A673 (cell line): ENCODE data around the gene RNU6-9. TPM values are rescaled to one million over a fixed set of nuclear protein-coding genes. Genes with fewer than 3 reads are reported as not detected.
A peak's percentile ranks its signal among the peaks of the same experiment; 100 is the strongest.

Source experiments
- BruUV-seq: library from RNA; stranded (reverse); fragments of 400-500 nt; replicated peaks from 2 replicates; lab custom pipeline; 2021; lab: Mats Ljungman, UMichigan
- CTCF ChIA-PET: fragments of 300-600 bp; sonication (Branson Sonifier 250); formaldehyde crosslinking; loops from one replicate; lab custom pipeline; 2022; ENCODE audit warnings: antibody characterized with exemption; lab: Charles Lee
- POLR2A ChIA-PET: fragments of 300-600 bp; sonication (Branson Sonifier 250); formaldehyde crosslinking; loops from one replicate; lab custom pipeline; 2022; ENCODE audit warnings: antibody characterized with exemption; ENCODE audit not compliant: low non-redundant PET; lab: Charles Lee
- DNase-seq: peaks from one replicate; pipeline ENCODE4 v3.0.0-alpha.2; 2015; ENCODE audit warnings: low spot score
- H3K27ac ChIP-seq: fragments of 200-600 bp; sonication (generic); 2 replicates; pipeline ENCODE4 v1.5.1; 2016; ENCODE audit warnings: mixed run types, low read depth, mild to moderate bottlenecking, mixed read lengths, antibody characterized with exemption, low read length; ENCODE audit not compliant: poor library complexity, severe bottlenecking
- H3K27me3 ChIP-seq: fragments of 200-600 bp; sonication (generic); replicated peaks from 2 replicates; pipeline ENCODE4 v1.6.1; 2017; ENCODE audit warnings: mixed run types, low read depth, mild to moderate bottlenecking, mixed read lengths, antibody characterized with exemption, low read length; ENCODE audit not compliant: insufficient read depth, poor library complexity
- H3K36me3 ChIP-seq: fragments of 200-600 bp; sonication (generic); 2 replicates; pipeline ENCODE4 v1.6.1; 2016; ENCODE audit warnings: mixed run types, mild to moderate bottlenecking, mixed read lengths, antibody characterized with exemption, low read length; ENCODE audit not compliant: insufficient read depth, poor library complexity, severe bottlenecking
- H3K4me1 ChIP-seq: fragments of 200-600 bp; sonication (generic); 2 replicates; pipeline ENCODE4 v1.6.1; 2017; ENCODE audit warnings: mixed run types, mild to moderate bottlenecking, mixed read lengths, antibody characterized with exemption, low read length; ENCODE audit not compliant: insufficient read depth, poor library complexity, severe bottlenecking
- H3K4me3 ChIP-seq: fragments of 200-600 bp; sonication (generic); 2 replicates; pipeline ENCODE4 v1.5.1; 2016; ENCODE audit warnings: low read depth, mixed run types, mild to moderate bottlenecking, mixed read lengths, low read length; ENCODE audit not compliant: poor library complexity, severe bottlenecking
- H3K9me3 ChIP-seq: fragments of 200-600 bp; sonication (generic); 2 replicates; pipeline ENCODE4 v1.6.1; 2016; ENCODE audit warnings: mixed run types, low read depth, mild to moderate bottlenecking, mixed read lengths, antibody characterized with exemption, low read length; ENCODE audit not compliant: poor library complexity, severe bottlenecking
- EZH2 ChIP-seq: fragments of 200-600 bp; sonication (generic); IDR thresholded peaks from 2 replicates; pipeline ENCODE4 v1.6.1; 2017; ENCODE audit warnings: borderline replicate concordance, low read depth, mild to moderate bottlenecking, mixed read lengths, antibody characterized with exemption, low read length; ENCODE audit not compliant: poor library complexity, severe bottlenecking
- intact Hi-C: fragments of 100-400 bp; cut with micrococcal nuclease; formaldehyde crosslinking; loops from one replicate; pipeline ENCODE4 v1.10.0; 2022; ENCODE audit not compliant: unreplicated experiment
- total RNA-seq: library from RNA; stranded (reverse); gene quantifications from 2 replicates; pipeline ENCODE4 v1.2.3, GENCODE V29; 2021
- TF ChIP-seq, protein P1 (sequence below): fragments of 300-800, 200-600 bp; sonication (generic); conservative IDR thresholded peaks from 2 replicates; pipeline ENCODE4 v1.5.1; 2017; ENCODE audit warnings: low read depth, mild to moderate bottlenecking, antibody characterized with exemption, low read length, moderate library complexity, mixed read lengths

Gene RNU6-9
- total RNA-seq, 1 experiment from 2014 or later: not detected

DNA sequence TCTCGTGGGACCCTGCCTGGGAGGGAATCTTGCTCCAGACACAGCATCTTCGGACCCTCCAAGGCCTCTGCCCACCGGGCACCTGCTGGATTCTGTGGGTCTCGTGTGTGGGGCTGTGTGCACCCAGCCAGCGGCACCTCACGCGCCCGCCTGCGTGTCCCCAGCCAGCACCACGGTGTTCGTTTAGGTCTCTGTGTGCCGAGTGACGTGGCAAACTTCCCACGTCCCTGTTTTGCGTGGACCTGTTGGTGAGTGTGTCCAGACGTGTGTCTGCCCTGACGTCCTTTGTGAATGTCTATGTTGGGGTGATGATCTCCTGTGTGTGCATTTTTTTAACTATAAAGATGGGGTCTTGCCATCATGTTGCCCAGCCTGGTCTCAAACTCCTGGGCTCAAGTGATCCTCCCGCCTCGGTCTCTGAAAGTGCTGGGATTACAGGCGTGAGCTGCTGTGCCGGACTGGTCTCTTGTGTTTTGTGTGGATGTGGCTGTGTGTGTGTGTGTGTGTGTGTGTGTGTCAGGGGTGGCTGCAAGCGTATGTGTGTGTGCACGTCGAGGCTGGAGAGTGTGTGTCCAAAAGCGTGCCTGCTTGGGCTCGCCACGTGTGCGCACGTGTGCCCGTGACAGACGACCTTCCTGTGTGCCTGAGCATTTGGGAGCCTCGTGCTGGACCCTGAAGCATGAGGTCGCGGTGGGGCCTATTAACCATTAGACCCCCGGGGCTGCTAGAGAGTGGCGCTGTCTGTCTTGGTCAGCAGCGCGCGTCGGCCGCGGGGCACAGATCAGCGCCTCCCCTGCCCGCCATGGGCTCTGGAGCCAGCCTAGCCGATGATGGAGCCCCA is 48.2 kb downstream of the RNU6-9 start:
- Histone ChIP-seq H3K36me3 (no peaks in the 10 kb centered on the region), H3K4me3 (peak overlapping the region; percentile 35), H3K27me3 (no peaks in the 10 kb centered on the region), H3K4me1 (peaks cover 14% of the 10 kb centered on the region), H3K9me3 (no peaks in the 10 kb centered on the region), H3K27ac (peak overlapping the region; percentile 41)
- intact Hi-C loops: no loop called here
- ChIA-PET CTCF (no interaction called here), POLR2A (no interaction called here)
- BruUV-seq: no TSS peak
- TF ChIP-seq EZH2: no peak
- TF ChIP-seq, protein P1, sequence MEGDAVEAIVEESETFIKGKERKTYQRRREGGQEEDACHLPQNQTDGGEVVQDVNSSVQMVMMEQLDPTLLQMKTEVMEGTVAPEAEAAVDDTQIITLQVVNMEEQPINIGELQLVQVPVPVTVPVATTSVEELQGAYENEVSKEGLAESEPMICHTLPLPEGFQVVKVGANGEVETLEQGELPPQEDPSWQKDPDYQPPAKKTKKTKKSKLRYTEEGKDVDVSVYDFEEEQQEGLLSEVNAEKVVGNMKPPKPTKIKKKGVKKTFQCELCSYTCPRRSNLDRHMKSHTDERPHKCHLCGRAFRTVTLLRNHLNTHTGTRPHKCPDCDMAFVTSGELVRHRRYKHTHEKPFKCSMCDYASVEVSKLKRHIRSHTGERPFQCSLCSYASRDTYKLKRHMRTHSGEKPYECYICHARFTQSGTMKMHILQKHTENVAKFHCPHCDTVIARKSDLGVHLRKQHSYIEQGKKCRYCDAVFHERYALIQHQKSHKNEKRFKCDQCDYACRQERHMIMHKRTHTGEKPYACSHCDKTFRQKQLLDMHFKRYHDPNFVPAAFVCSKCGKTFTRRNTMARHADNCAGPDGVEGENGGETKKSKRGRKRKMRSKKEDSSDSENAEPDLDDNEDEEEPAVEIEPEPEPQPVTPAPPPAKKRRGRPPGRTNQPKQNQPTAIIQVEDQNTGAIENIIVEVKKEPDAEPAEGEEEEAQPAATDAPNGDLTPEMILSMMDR: no peak
- no peak for DNase-seq

GRCh38 chr19:942133-942645 is 48.9 kb downstream of the RNU6-9 start:
- Histone ChIP-seq H3K27me3 (no peaks in the 10 kb centered on the region), H3K4me1 (peaks cover 14% of the 10 kb centered on the region), H3K9me3 (no peaks in the 10 kb centered on the region), H3K27ac (no peak overlapping the region), H3K4me3 (no peak overlapping the region), H3K36me3 (no peaks in the 10 kb centered on the region)
- no peak for DNase-seq
- no peak for TF ChIP-seq EZH2
- TF ChIP-seq, protein P1: no peak
- BruUV-seq: no TSS peak
- ChIA-PET CTCF (no interaction called here), POLR2A (no interaction called here)
- intact Hi-C loops: no loop called here

Other genes with a start within 250 kb of the RNU6-9 start
- 90.2 and 93.3 TPM in 2 replicates for gene RNF126, start 230.3 kb upstream of the RNU6-9 start, total RNA-seq
- 5.9 and 6.0 TPM in 2 replicates for gene FSTL3, start 217.1 kb upstream of the RNU6-9 start, total RNA-seq
- not detected in 2 replicates for gene PRSS57, start 198.0 kb upstream of the RNU6-9 start, total RNA-seq
- 21.2 and 40.3 TPM in 2 replicates for gene PALM, start 184.5 kb upstream of the RNU6-9 start, total RNA-seq
- 0.11 TPM in 1 of 2 replicates, not detected in the other for gene MISP, start 142.4 kb upstream of the RNU6-9 start, total RNA-seq
- 713 and 800 TPM in 2 replicates for gene PTBP1, start 96.0 kb upstream of the RNU6-9 start, total RNA-seq
- 13.3 and 20.1 TPM in 2 replicates for gene PLPPR3, start 71.5 kb upstream of the RNU6-9 start, total RNA-seq
- gene AZU1, start 65.6 kb upstream of the RNU6-9 start, total RNA-seq: not detected in 2 replicates
- not detected in 2 replicates for gene PRTN3, start 52.5 kb upstream of the RNU6-9 start, total RNA-seq
- not detected in 2 replicates for gene ELANE, start 41.2 kb upstream of the RNU6-9 start, total RNA-seq
- gene CFD, start 33.8 kb upstream of the RNU6-9 start, total RNA-seq: 1.1 and 1.4 TPM in 2 replicates
- 83.0 and 86.3 TPM in 2 replicates for gene MED16, start 297 bp upstream of the RNU6-9 start, total RNA-seq
- 39.3 and 45.5 TPM in 2 replicates for gene R3HDM4, start 19.7 kb downstream of the RNU6-9 start, total RNA-seq
- gene KISS1R, start 23.8 kb downstream of the RNU6-9 start, total RNA-seq: 0.20 TPM in 1 of 2 replicates, not detected in the other
- gene ARID3A, start 32.6 kb downstream of the RNU6-9 start, total RNA-seq: 19.6 and 26.3 TPM in 2 replicates
- gene WDR18, start 90.9 kb downstream of the RNU6-9 start, total RNA-seq: 109 and 116 TPM in 2 replicates
- not detected in 2 replicates for gene GRIN3B, start 106.9 kb downstream of the RNU6-9 start, total RNA-seq
- 151 and 170 TPM in 2 replicates for gene TMEM259, start 127.6 kb downstream of the RNU6-9 start, total RNA-seq
- not detected in 2 replicates for gene RNU6-2, start 128.0 kb downstream of the RNU6-9 start, total RNA-seq
- 112 and 146 TPM in 2 replicates for gene CNN2, start 133.1 kb downstream of the RNU6-9 start, total RNA-seq
- gene ABCA7, start 146.6 kb downstream of the RNU6-9 start, total RNA-seq: 12.0 and 21.2 TPM in 2 replicates
- gene ARHGAP45, start 173.7 kb downstream of the RNU6-9 start, total RNA-seq: 3.2 and 3.4 TPM in 2 replicates
- 342 and 343 TPM in 2 replicates for gene POLR2E, start 201.9 kb downstream of the RNU6-9 start, total RNA-seq
- gene GPX4, start 210.5 kb downstream of the RNU6-9 start, total RNA-seq: 368 and 435 TPM in 2 replicates